ENCODE data around the gene AP2S1.
"Not testable (repeated sequence)": the region's sequence is repeated elsewhere in the genome, so short reads cannot be mapped to it uniquely, and the experiment has no call there.

AP2S1 gene

GRCh38 chr19:46821512-46822409, 28.9 kb downstream of the AP2S1 start:
- peak; percentile 78 for DNase-seq
- H3K9me3 Mint-ChIP-seq: no peaks in the 10 kb centered on the region
- no peaks in the 10 kb centered on the region for H3K36me3 Mint-ChIP-seq
- peak overlapping the region; percentile 54 for H3K4me3 Mint-ChIP-seq
- peaks cover 10% of the 10 kb centered on the region for H3K27me3 Mint-ChIP-seq
- CTCF ChIA-PET: interaction anchor here (0.7 to 4.7 kb wide), 8 partner anchors 16 to 69 kb away, joined by 3 to 32 read pairs (median 8); partner anchors contain the start of gene SLC1A5
- H3K4me1 Mint-ChIP-seq: peaks cover 53% of the 10 kb centered on the region
- H3K27ac Mint-ChIP-seq: peak overlapping the region; percentile 90

- H3K9me3 Mint-ChIP-seq: no peaks in the 10 kb centered on the region
- no peak overlapping the region for H3K4me3 Mint-ChIP-seq
- no peaks in the 10 kb centered on the region for H3K36me3 Mint-ChIP-seq
- no peak overlapping the region for H3K27ac Mint-ChIP-seq
- CTCF ChIA-PET: no interaction called here
- peaks cover 40% of the 10 kb centered on the region for H3K4me1 Mint-ChIP-seq
- no peak for DNase-seq
- peaks cover 17% of the 10 kb centered on the region for H3K27me3 Mint-ChIP-seq
Measured at GRCh38 chr19:46818812-46819211, 31.8 kb downstream of the AP2S1 start.

- no peak overlapping the region for H3K4me3 Mint-ChIP-seq
- H3K36me3 Mint-ChIP-seq: no peaks in the 10 kb centered on the region
- H3K27me3 Mint-ChIP-seq: peaks cover 26% of the 10 kb centered on the region
- no peak for DNase-seq
- CTCF ChIA-PET: no interaction called here
- no peaks in the 10 kb centered on the region for H3K9me3 Mint-ChIP-seq
- H3K4me1 Mint-ChIP-seq: peaks cover 24% of the 10 kb centered on the region
- H3K27ac Mint-ChIP-seq: no peak overlapping the region
Measured at GRCh38 chr19:46815833-46816627, 34.6 kb downstream of the AP2S1 start.

- H3K4me3 Mint-ChIP-seq: no peak overlapping the region
- peaks cover 26% of the 10 kb centered on the region for H3K27me3 Mint-ChIP-seq
- CTCF ChIA-PET: no interaction called here
- no peaks in the 10 kb centered on the region for H3K9me3 Mint-ChIP-seq
- no peak for DNase-seq
- peaks cover 2% of the 10 kb centered on the region for H3K4me1 Mint-ChIP-seq
- no peaks in the 10 kb centered on the region for H3K36me3 Mint-ChIP-seq
- H3K27ac Mint-ChIP-seq: no peak overlapping the region
Measured at GRCh38 chr19:46813839-46814358, 36.7 kb downstream of the AP2S1 start.

- no peaks in the 10 kb centered on the region for H3K36me3 Mint-ChIP-seq
- no peaks in the 10 kb centered on the region for H3K4me1 Mint-ChIP-seq
- no peak overlapping the region for H3K27ac Mint-ChIP-seq
- CTCF ChIA-PET: no interaction called here
- H3K4me3 Mint-ChIP-seq: no peak overlapping the region
- H3K27me3 Mint-ChIP-seq: peaks cover 26% of the 10 kb centered on the region
- no peaks in the 10 kb centered on the region for H3K9me3 Mint-ChIP-seq
- DNase-seq: no peak
Measured at GRCh38 chr19:46812977-46813838, 37.4 kb downstream of the AP2S1 start.

- H3K4me1 Mint-ChIP-seq: no peaks in the 10 kb centered on the region
- CTCF ChIA-PET: no interaction called here
- no peaks in the 10 kb centered on the region for H3K36me3 Mint-ChIP-seq
- H3K27me3 Mint-ChIP-seq: peaks cover 10% of the 10 kb centered on the region
- no peak overlapping the region for H3K27ac Mint-ChIP-seq
- DNase-seq: no peak
- no peak overlapping the region for H3K4me3 Mint-ChIP-seq
- no peaks in the 10 kb centered on the region for H3K9me3 Mint-ChIP-seq
Measured at GRCh38 chr19:46809534-46810272, 40.9 kb downstream of the AP2S1 start.

- no peaks in the 10 kb centered on the region for H3K36me3 Mint-ChIP-seq
- no peak overlapping the region for H3K27ac Mint-ChIP-seq
- H3K27me3 Mint-ChIP-seq: no peaks in the 10 kb centered on the region
- DNase-seq: no peak
- no peaks in the 10 kb centered on the region for H3K4me1 Mint-ChIP-seq
- H3K9me3 Mint-ChIP-seq: no peaks in the 10 kb centered on the region
- no peak overlapping the region for H3K4me3 Mint-ChIP-seq
- CTCF ChIA-PET: interaction anchor here (1.3 kb wide), 1 partner anchor 40 kb away, joined by 4 read pairs; no protein-coding TSS in a partner anchor
Measured at GRCh38 chr19:46806656-46807055, 44.0 kb downstream of the AP2S1 start.

GRCh38 chr19:46804432-46804831, 46.2 kb downstream of the AP2S1 start:
- H3K36me3 Mint-ChIP-seq, H3K27me3 Mint-ChIP-seq, H3K9me3 Mint-ChIP-seq, H3K27ac Mint-ChIP-seq, H3K4me1 Mint-ChIP-seq, H3K4me3 Mint-ChIP-seq, DNase-seq: not testable (repeated sequence)
- CTCF ChIA-PET: interaction anchor here (0.7 to 1.3 kb wide), 3 partner anchors 36 to 70 kb away, joined by 3 to 6 read pairs (median 4); no protein-coding TSS in a partner anchor

- H3K27me3 Mint-ChIP-seq: peaks cover 8% of the 10 kb centered on the region
- no peak overlapping the region for H3K27ac Mint-ChIP-seq
- no peaks in the 10 kb centered on the region for H3K4me1 Mint-ChIP-seq
- no peaks in the 10 kb centered on the region for H3K9me3 Mint-ChIP-seq
- no peaks in the 10 kb centered on the region for H3K36me3 Mint-ChIP-seq
- DNase-seq: no peak
- CTCF ChIA-PET: no interaction called here
- no peak overlapping the region for H3K4me3 Mint-ChIP-seq
Measured at GRCh38 chr19:46803555-46803954, 47.1 kb downstream of the AP2S1 start.

GRCh38 chr19:46802152-46802551, 48.5 kb downstream of the AP2S1 start:
- Mint-ChIP-seq H3K4me1 (no peaks in the 10 kb centered on the region), H3K27me3 (peaks cover 13% of the 10 kb centered on the region), H3K36me3 (no peaks in the 10 kb centered on the region), H3K27ac (no peak overlapping the region), H3K9me3 (no peaks in the 10 kb centered on the region), H3K4me3 (no peak overlapping the region)
- DNase-seq: no peak
- CTCF ChIA-PET: no interaction called here

- no peak for DNase-seq
- no peak overlapping the region for H3K27ac Mint-ChIP-seq
- CTCF ChIA-PET: no interaction called here
- H3K9me3 Mint-ChIP-seq: no peaks in the 10 kb centered on the region
- no peaks in the 10 kb centered on the region for H3K4me1 Mint-ChIP-seq
- H3K36me3 Mint-ChIP-seq: no peaks in the 10 kb centered on the region
- H3K27me3 Mint-ChIP-seq: peaks cover 42% of the 10 kb centered on the region
- no peak overlapping the region for H3K4me3 Mint-ChIP-seq
Measured at GRCh38 chr19:46798713-46799112, 51.9 kb downstream of the AP2S1 start.

GRCh38 chr19:46797881-46798280, 52.8 kb downstream of the AP2S1 start:
- Mint-ChIP-seq H3K4me1 (peaks cover 4% of the 10 kb centered on the region), H3K9me3 (no peaks in the 10 kb centered on the region)
- CTCF ChIA-PET: interaction anchor here (1.1 kb wide), 1 partner anchor 40 kb away, joined by 3 read pairs; no protein-coding TSS in a partner anchor

GRCh38 chr19:46791944-46792343, 58.7 kb downstream of the AP2S1 start:
- peak; percentile 63 for DNase-seq
- peak overlapping the region; percentile 7 for H3K4me3 Mint-ChIP-seq

More at GRCh38 chr19:46797881-46798280, 52.8 kb downstream of the AP2S1 start:
- Mint-ChIP-seq H3K4me3 (no peak overlapping the region), H3K27me3 (peaks cover 47% of the 10 kb centered on the region), H3K27ac (no peak overlapping the region), H3K36me3 (no peaks in the 10 kb centered on the region)
- no peak for DNase-seq

More at GRCh38 chr19:46791944-46792343, 58.7 kb downstream of the AP2S1 start:
- Mint-ChIP-seq H3K9me3 (no peaks in the 10 kb centered on the region), H3K36me3 (no peaks in the 10 kb centered on the region), H3K27me3 (peaks cover 40% of the 10 kb centered on the region), H3K27ac (peak overlapping the region; percentile 74), H3K4me1 (peaks cover 38% of the 10 kb centered on the region)
- CTCF ChIA-PET: interaction anchor here (0.5 to 0.9 kb wide), 5 partner anchors 31 to 155 kb away, joined by 3 to 5 read pairs (median 4); no protein-coding TSS in a partner anchor

Data from activated naive CD4-positive, alpha-beta T cell treated with anti-CD3 and anti-CD28 coated beads, Interleukin-2, amount 10 ng/mL, durations not matched to agents 7 days and 5 days (primary cell).